Mesendoderm (in vitro differentiated cells): ENCODE measurements around the gene ARL13A.

Source experiments
- DNase-seq: peaks from one replicate; pipeline ENCODE4 v3.0.0; 2013
- H2AK5ac ChIP-seq: 2 replicates; pipeline ENCODE4 v1.6.1; 2013; ENCODE audit warnings: low read length, inconsistent platforms
- H2BK120ac ChIP-seq: 2 replicates; pipeline ENCODE4 v1.6.1; 2013; ENCODE audit warnings: low read depth, mild to moderate bottlenecking, low read length, moderate library complexity, mixed read lengths
- H2BK15ac ChIP-seq: replicated peaks from 2 replicates; pipeline ENCODE4 v1.6.1; 2013; ENCODE audit warnings: low read depth, mild to moderate bottlenecking, moderate library complexity
- H2BK5ac ChIP-seq: 2 replicates; pipeline ENCODE4 v1.6.1; 2013; ENCODE audit warnings: low read length, inconsistent platforms
- H3K18ac ChIP-seq: 2 replicates; pipeline ENCODE4 v1.6.1; 2013; ENCODE audit warnings: mild to moderate bottlenecking, low read length, mixed read lengths
- H3K23ac ChIP-seq: one replicate; pipeline ENCODE4 v1.6.1; 2013; ENCODE audit warnings: low read length
- H3K27ac ChIP-seq: 2 replicates; pipeline ENCODE4 v1.5.1; 2013; ENCODE audit warnings: low read depth, mild to moderate bottlenecking, inconsistent platforms, low read length, moderate library complexity
- H3K27me3 ChIP-seq: 2 replicates; pipeline ENCODE4 v1.6.1; 2013; ENCODE audit warnings: low read length, control low read depth, mild to moderate bottlenecking, inconsistent platforms; ENCODE audit not compliant: insufficient read depth, poor library complexity
- H3K36me3 ChIP-seq: 2 replicates; pipeline ENCODE4 v1.6.1; 2013; ENCODE audit warnings: low read length, inconsistent platforms; ENCODE audit not compliant: control insufficient read depth, insufficient read depth
- H3K4ac ChIP-seq: one replicate; pipeline ENCODE4 v1.6.1; 2013; ENCODE audit warnings: low read depth, mild to moderate bottlenecking, low read length, moderate library complexity
- H3K4me1 ChIP-seq: 2 replicates; pipeline ENCODE4 v1.6.1; 2013; ENCODE audit warnings: low read depth, low read length, inconsistent platforms; ENCODE audit not compliant: control insufficient read depth
- H3K4me2 ChIP-seq: 2 replicates; pipeline ENCODE4 v1.6.1; 2013; ENCODE audit warnings: low read length
- H3K4me3 ChIP-seq: 2 replicates; pipeline ENCODE4 v1.5.1; 2013; ENCODE audit warnings: mild to moderate bottlenecking, low read length
- H3K56ac ChIP-seq: one replicate; pipeline ENCODE4 v1.6.1; 2013; ENCODE audit warnings: low read length
- H3K79me1 ChIP-seq: 2 replicates; pipeline ENCODE4 v1.6.1; 2013; ENCODE audit warnings: low read length, inconsistent platforms
- H3K79me2 ChIP-seq: 2 replicates; pipeline ENCODE4 v1.6.1; 2013; ENCODE audit warnings: mild to moderate bottlenecking, low read length; ENCODE audit not compliant: control insufficient read depth, insufficient read depth
- H3K9ac ChIP-seq: 2 replicates; pipeline ENCODE4 v1.6.1; 2013; ENCODE audit warnings: low read length, inconsistent platforms
- H4K5ac ChIP-seq: one replicate; pipeline ENCODE4 v1.6.1; 2013; ENCODE audit warnings: low read length
- H4K8ac ChIP-seq: one replicate; pipeline ENCODE4 v1.6.1; 2013; ENCODE audit warnings: low read depth, mild to moderate bottlenecking, control low read depth, low read length, moderate library complexity
- WGBS: extraction: QIAGEN DNeasy Blood & Tissue Kit; methylation state at CpG from one replicate; pipeline ENCODE4 v1.1.7; 2013; ENCODE audit warnings: low lambda C conversion rate, missing lambda C conversion rate; ENCODE audit not compliant: insufficient coverage; ENCODE audit errors: extremely low coverage; 5-methylcytosine and 5-hydroxymethylcytosine counted together

ARL13A gene

DNA sequence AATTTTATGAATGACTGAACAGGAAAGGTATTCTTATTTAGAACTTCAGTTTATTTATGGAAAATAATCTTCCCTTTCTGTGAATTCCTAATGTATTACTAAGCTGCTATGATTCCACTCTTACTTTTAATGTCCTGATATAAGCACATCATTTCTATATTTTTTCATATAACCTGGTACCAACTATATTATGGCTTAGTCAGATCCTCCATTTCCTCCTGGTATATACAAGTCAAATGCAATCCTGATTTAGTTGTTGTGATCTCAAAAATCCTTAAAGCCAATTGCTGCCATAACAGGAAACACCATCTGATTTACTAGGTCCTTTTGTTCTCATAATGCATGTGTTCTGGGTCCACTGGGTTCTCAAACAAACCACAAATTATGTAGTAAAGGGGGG is 55.6 kb downstream of the ARL13A start:
- Histone ChIP-seq H3K4me2 (no peak overlapping the region), H2AK5ac (no peak overlapping the region), H4K5ac (no peak overlapping the region), H3K18ac (no peak overlapping the region), H3K79me1 (no peaks in the 10 kb centered on the region), H3K4me3 (no peak overlapping the region), H3K9ac (no peak overlapping the region), H3K4ac (no peak overlapping the region), H3K79me2 (no peaks in the 10 kb centered on the region), H3K36me3 (no peaks in the 10 kb centered on the region), H3K27ac (no peak overlapping the region), H2BK120ac (no peak overlapping the region), H3K4me1 (no peaks in the 10 kb centered on the region), H2BK5ac (no peak overlapping the region), H3K23ac (no peak overlapping the region), H4K8ac (no peak overlapping the region), H3K27me3 (no peaks in the 10 kb centered on the region), H2BK15ac (no peak overlapping the region), H3K56ac (no peak overlapping the region)
- DNase-seq, result no peak

- H3K4me2 ChIP-seq, result no peak overlapping the region
- H2AK5ac ChIP-seq, result no peak overlapping the region
- no peak overlapping the region for H2BK120ac ChIP-seq
- H4K8ac ChIP-seq, result no peak overlapping the region
- no peak overlapping the region for H2BK5ac ChIP-seq
- no peak overlapping the region for H3K18ac ChIP-seq
- no peak overlapping the region for H3K56ac ChIP-seq
- H2BK15ac ChIP-seq, result no peak overlapping the region
- H3K27me3 ChIP-seq, result no peaks in the 10 kb centered on the region
- 100% methylated on average over 1 of the region's 1 CpG for WGBS
- H3K79me2 ChIP-seq, result no peaks in the 10 kb centered on the region
- no peaks in the 10 kb centered on the region for H3K36me3 ChIP-seq
- no peak overlapping the region for H3K23ac ChIP-seq
- H3K4me1 ChIP-seq, result no peaks in the 10 kb centered on the region
- H3K4ac ChIP-seq, result no peak overlapping the region
- no peaks in the 10 kb centered on the region for H3K79me1 ChIP-seq
- H3K9ac ChIP-seq, result no peak overlapping the region
- H4K5ac ChIP-seq, result no peak overlapping the region
- H3K27ac ChIP-seq, result no peak overlapping the region
- no peak overlapping the region for H3K4me3 ChIP-seq
- DNase-seq, result peak; percentile 8
Observed at GRCh38 chrX:101028562-101028961, 59.1 kb downstream of the ARL13A start.

- H3K23ac ChIP-seq, result no peak overlapping the region
- H2BK120ac ChIP-seq, result no peak overlapping the region
- H2BK5ac ChIP-seq, result no peak overlapping the region
- H3K4me1 ChIP-seq, result no peaks in the 10 kb centered on the region
- DNase-seq, result peak; percentile 77
- H3K79me1 ChIP-seq, result no peaks in the 10 kb centered on the region
- no peak overlapping the region for H3K4me2 ChIP-seq
- H3K36me3 ChIP-seq, result no peaks in the 10 kb centered on the region
- H3K27ac ChIP-seq, result no peak overlapping the region
- H4K8ac ChIP-seq, result no peak overlapping the region
- H3K9ac ChIP-seq, result no peak overlapping the region
- no peak overlapping the region for H3K56ac ChIP-seq
- no peak overlapping the region for H3K18ac ChIP-seq
- H3K27me3 ChIP-seq, result no peaks in the 10 kb centered on the region
- no peak overlapping the region for H4K5ac ChIP-seq
- no peak overlapping the region for H3K4me3 ChIP-seq
- H3K4ac ChIP-seq, result no peak overlapping the region
- WGBS, result no CpG with 5 or more reads among the region's 1 CpG
- no peaks in the 10 kb centered on the region for H3K79me2 ChIP-seq
- H2BK15ac ChIP-seq, result no peak overlapping the region
- H2AK5ac ChIP-seq, result no peak overlapping the region
Observed at GRCh38 chrX:101029665-101030064, 60.2 kb downstream of the ARL13A start.

GRCh38 chrX:101037231-101037630 is 67.7 kb downstream of the ARL13A start:
- H3K27ac ChIP-seq, result no peak overlapping the region
- H3K23ac ChIP-seq, result no peak overlapping the region
- no peaks in the 10 kb centered on the region for H3K79me1 ChIP-seq
- no peaks in the 10 kb centered on the region for H3K36me3 ChIP-seq
- DNase-seq, result no peak
- H3K9ac ChIP-seq, result no peak overlapping the region
- H3K4me2 ChIP-seq, result no peak overlapping the region
- no peak overlapping the region for H2BK15ac ChIP-seq
- no peak overlapping the region for H4K8ac ChIP-seq
- no peak overlapping the region for H3K56ac ChIP-seq
- no peaks in the 10 kb centered on the region for H3K27me3 ChIP-seq
- H2BK5ac ChIP-seq, result no peak overlapping the region
- H3K4me1 ChIP-seq, result no peaks in the 10 kb centered on the region
- no peak overlapping the region for H3K4me3 ChIP-seq
- no peak overlapping the region for H2AK5ac ChIP-seq
- no peak overlapping the region for H3K18ac ChIP-seq
- H3K79me2 ChIP-seq, result no peaks in the 10 kb centered on the region
- no peak overlapping the region for H4K5ac ChIP-seq
- no peak overlapping the region for H3K4ac ChIP-seq
- no peak overlapping the region for H2BK120ac ChIP-seq

- no peaks in the 10 kb centered on the region for H3K4me1 ChIP-seq
- H4K8ac ChIP-seq, result no peak overlapping the region
- no peak overlapping the region for H3K18ac ChIP-seq
- H3K4me3 ChIP-seq, result no peak overlapping the region
- no peak overlapping the region for H4K5ac ChIP-seq
- no peak overlapping the region for H2BK15ac ChIP-seq
- no peaks in the 10 kb centered on the region for H3K79me2 ChIP-seq
- no peaks in the 10 kb centered on the region for H3K27me3 ChIP-seq
- no peak overlapping the region for H3K4ac ChIP-seq
- no peak overlapping the region for H2BK5ac ChIP-seq
- no peak overlapping the region for H2BK120ac ChIP-seq
- WGBS, result no CpG with 5 or more reads among the region's 4 CpGs
- no peak overlapping the region for H2AK5ac ChIP-seq
- no peak overlapping the region for H3K9ac ChIP-seq
- H3K56ac ChIP-seq, result no peak overlapping the region
- DNase-seq, result no peak
- H3K27ac ChIP-seq, result no peak overlapping the region
- H3K23ac ChIP-seq, result no peak overlapping the region
- no peaks in the 10 kb centered on the region for H3K79me1 ChIP-seq
- no peak overlapping the region for H3K4me2 ChIP-seq
- no peaks in the 10 kb centered on the region for H3K36me3 ChIP-seq
Observed at GRCh38 chrX:101040197-101040596, 70.7 kb downstream of the ARL13A start.
